Central memory CD8-positive, alpha-beta T cell (primary cell): ENCODE measurements around the gene HES1.

Source experiments
- ATAC-seq: fragments of 150-1000 bp; cut with Tn5 transposase; replicated peaks from 2 replicates; pipeline ENCODE4 v1.10.0; 2022; ENCODE audit warnings: mild to moderate bottlenecking, moderate FRiP score, moderate number of reproducible peaks; ENCODE audit not compliant: poor library complexity, severe bottlenecking; ENCODE audit errors: extremely low read depth
- DNase-seq, 2 donors: peaks; one replicate each; pipeline ENCODE4 v3.0.0; 2021; ENCODE audit warnings: low spot score in 2 of 2
- H3K27ac Mint-ChIP-seq: one replicate; pipeline ENCODE4 v1.8.0; 2022; ENCODE audit warnings: low read depth, mild to moderate bottlenecking, moderate library complexity, mixed read lengths
- H3K27me3 Mint-ChIP-seq: one replicate; pipeline ENCODE4 v1.8.0; 2022; ENCODE audit warnings: mixed read lengths
- H3K36me3 Mint-ChIP-seq: one replicate; pipeline ENCODE4 v1.8.0; 2022; ENCODE audit warnings: mild to moderate bottlenecking, moderate library complexity, mixed read lengths; ENCODE audit not compliant: insufficient read depth
- H3K4me1 Mint-ChIP-seq: one replicate; pipeline ENCODE4 v1.8.0; 2022; ENCODE audit warnings: mixed read lengths
- H3K4me3 Mint-ChIP-seq: one replicate; pipeline ENCODE4 v1.8.0; 2022; ENCODE audit warnings: mild to moderate bottlenecking, moderate library complexity, mixed read lengths
- H3K9me3 Mint-ChIP-seq: one replicate; pipeline ENCODE4 v1.8.0; 2022; ENCODE audit warnings: mixed read lengths

Gene HES1

GRCh38 chr3:194095902-194096301 is 40.0 kb upstream of the HES1 start:
- Mint-ChIP-seq H3K27ac (no peak overlapping the region), H3K36me3 (no peaks in the 10 kb centered on the region), H3K4me3 (no peak overlapping the region), H3K4me1 (no peaks in the 10 kb centered on the region), H3K27me3 (peaks cover 31% of the 10 kb centered on the region), H3K9me3 (no peaks in the 10 kb centered on the region)
- ATAC-seq (no peak), DNase-seq (no peak)

DNA sequence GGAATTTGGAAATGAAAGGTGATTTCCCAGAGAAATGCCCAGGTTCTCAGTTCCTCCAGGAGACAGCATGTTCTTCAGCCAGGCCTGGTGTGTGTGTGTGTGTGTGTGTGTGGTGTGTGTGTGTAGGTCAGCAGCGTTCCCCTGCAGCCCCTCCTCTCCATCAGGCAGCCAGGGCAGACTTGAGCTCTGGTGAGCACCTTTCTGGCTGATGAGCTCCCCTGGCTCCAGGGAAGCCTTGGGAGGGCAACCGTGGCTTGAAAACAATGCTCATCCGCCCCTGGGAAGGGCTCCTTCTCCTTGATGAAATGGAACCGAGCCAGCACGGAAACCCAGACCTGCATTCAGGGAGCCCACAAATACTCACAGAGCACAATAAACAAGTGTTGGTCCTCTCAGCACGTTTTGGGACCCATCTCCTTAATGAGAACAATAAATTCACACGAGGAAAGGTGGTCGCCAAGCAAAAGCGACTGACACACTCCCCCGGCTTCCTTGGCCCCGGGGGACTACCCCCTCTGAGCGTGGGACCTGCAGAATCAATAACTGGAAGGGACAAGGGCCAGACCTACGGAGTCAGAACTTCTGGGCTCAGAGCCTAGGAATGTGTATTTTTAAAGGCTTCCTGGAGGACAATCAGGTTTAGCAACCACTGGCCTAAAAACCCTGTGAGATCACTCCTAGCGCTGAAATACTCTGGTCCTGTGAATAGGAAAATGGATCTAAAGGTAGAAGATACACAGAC is 38.6 kb upstream of the HES1 start:
- no peaks in the 10 kb centered on the region for H3K36me3 Mint-ChIP-seq
- H3K27me3 Mint-ChIP-seq: peaks cover 37% of the 10 kb centered on the region
- H3K4me1 Mint-ChIP-seq: no peaks in the 10 kb centered on the region
- ATAC-seq (no peak), DNase-seq (no peak)
- H3K27ac Mint-ChIP-seq: no peak overlapping the region
- no peak overlapping the region for H3K4me3 Mint-ChIP-seq
- H3K9me3 Mint-ChIP-seq: no peaks in the 10 kb centered on the region

DNA sequence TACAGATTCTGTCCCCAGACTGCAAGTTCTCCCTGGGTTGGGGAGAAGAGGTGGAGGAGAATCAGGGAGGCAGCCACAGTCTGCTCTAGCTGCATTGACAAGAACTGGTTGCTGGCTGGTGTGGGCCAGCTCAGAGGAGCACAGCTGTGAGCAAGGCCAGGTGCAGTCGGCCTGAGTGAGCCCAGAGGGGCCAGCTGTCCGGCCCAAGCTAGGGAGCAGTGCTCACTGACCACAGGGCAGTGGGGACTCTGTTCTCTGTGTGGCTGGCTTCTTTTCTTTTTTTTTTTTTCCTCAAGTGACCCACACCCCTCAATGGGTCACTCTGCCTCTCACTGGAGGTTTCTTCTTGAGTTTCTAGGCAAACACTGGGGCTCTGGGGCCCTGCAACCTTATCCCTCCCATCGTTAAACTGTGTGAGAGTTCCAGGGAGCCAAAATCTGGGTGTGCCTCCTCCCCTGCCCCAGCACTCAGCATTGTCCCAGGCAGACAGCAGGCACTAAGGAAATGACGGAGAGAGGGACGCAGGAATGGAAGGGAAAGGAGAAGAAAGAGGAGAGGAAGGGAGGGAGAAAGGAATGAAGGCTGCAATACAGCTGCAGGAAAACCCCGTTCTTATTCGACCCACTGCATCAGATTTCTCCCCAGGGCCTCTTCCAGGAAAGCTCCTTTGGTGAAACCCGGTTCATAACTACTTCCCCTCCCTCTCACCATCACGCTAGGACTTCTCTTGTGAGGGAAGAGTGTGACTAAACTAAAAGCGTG is 37.7 kb upstream of the HES1 start:
- Mint-ChIP-seq H3K27ac (no peak overlapping the region), H3K27me3 (peaks cover 46% of the 10 kb centered on the region), H3K36me3 (no peaks in the 10 kb centered on the region), H3K9me3 (no peaks in the 10 kb centered on the region), H3K4me3 (no peak overlapping the region), H3K4me1 (peaks cover 1% of the 10 kb centered on the region)
- ATAC-seq (no peak), DNase-seq (no peak)

DNA sequence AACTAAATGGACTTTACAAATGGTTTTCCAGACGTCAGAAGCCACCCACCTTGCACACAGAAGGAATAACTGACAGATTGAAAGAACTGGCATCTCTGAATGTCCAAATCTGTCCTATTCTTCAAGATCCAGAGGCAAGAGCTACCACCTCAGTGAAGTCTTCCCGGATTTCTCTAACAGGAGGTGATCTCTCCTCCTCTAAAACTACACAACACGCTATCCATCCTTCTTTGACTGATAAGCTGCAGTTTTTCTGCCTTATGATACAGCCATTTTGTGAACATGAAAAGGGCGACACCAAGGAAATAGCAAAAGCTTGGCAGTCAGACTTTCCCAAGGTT is 37.1 kb upstream of the HES1 start:
- Mint-ChIP-seq H3K9me3 (no peaks in the 10 kb centered on the region), H3K27me3 (peaks cover 52% of the 10 kb centered on the region), H3K36me3 (no peaks in the 10 kb centered on the region), H3K4me1 (peaks cover 6% of the 10 kb centered on the region), H3K27ac (no peak overlapping the region), H3K4me3 (no peak overlapping the region)
- DNase-seq: no peak
- no peak for ATAC-seq

GRCh38 chr3:194099215-194099614 is 36.7 kb upstream of the HES1 start:
- H3K27me3 Mint-ChIP-seq: peaks cover 55% of the 10 kb centered on the region
- ATAC-seq: no peak
- no peak overlapping the region for H3K4me3 Mint-ChIP-seq
- no peaks in the 10 kb centered on the region for H3K9me3 Mint-ChIP-seq
- H3K36me3 Mint-ChIP-seq: no peaks in the 10 kb centered on the region
- H3K4me1 Mint-ChIP-seq: peaks cover 6% of the 10 kb centered on the region
- no peak overlapping the region for H3K27ac Mint-ChIP-seq
- no peak for DNase-seq

DNA sequence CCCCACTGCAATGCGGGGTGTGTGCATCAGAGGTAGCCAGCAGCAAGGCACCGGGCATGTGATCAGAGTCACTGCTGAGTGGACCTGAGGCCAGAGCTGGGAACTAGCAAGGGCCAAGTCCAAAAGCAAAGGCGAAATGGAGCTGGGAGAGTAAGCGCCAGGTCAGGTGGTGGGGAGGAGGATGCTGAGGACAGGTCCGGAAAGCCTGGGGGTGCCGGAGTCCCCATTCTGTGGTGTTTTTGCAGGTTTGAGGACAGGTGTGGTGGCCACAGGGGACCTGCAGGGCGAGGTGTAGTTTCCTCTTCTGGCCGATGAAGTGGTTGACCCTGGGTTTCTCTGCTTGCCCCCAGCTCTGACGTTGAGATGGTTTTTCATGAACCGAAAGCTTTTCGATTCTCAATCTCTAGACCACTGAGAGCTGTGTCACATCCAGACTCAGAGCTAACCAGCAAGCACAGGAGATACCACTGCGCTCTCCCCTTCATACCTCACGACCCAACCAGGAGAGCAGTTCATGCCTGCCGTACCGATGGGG is 35.0 kb upstream of the HES1 start:
- Mint-ChIP-seq H3K4me1 (peaks cover 6% of the 10 kb centered on the region), H3K27me3 (peaks cover 72% of the 10 kb centered on the region)

GRCh38 chr3:194101592-194102432 is 34.1 kb upstream of the HES1 start:
- H3K9me3 Mint-ChIP-seq: no peaks in the 10 kb centered on the region
- H3K36me3 Mint-ChIP-seq: no peaks in the 10 kb centered on the region
- H3K27ac Mint-ChIP-seq: no peak overlapping the region
- H3K4me1 Mint-ChIP-seq: peaks cover 6% of the 10 kb centered on the region
- DNase-seq (no peak), ATAC-seq (no peak)
- H3K27me3 Mint-ChIP-seq: peaks cover 81% of the 10 kb centered on the region
- H3K4me3 Mint-ChIP-seq: no peak overlapping the region

More for the DNA sequence above, 35.0 kb upstream of the HES1 start:
- no peak overlapping the region for H3K27ac Mint-ChIP-seq
- no peaks in the 10 kb centered on the region for H3K9me3 Mint-ChIP-seq
- DNase-seq (no peak), ATAC-seq (no peak)
- H3K4me3 Mint-ChIP-seq: no peak overlapping the region
- H3K36me3 Mint-ChIP-seq: no peaks in the 10 kb centered on the region

DNA sequence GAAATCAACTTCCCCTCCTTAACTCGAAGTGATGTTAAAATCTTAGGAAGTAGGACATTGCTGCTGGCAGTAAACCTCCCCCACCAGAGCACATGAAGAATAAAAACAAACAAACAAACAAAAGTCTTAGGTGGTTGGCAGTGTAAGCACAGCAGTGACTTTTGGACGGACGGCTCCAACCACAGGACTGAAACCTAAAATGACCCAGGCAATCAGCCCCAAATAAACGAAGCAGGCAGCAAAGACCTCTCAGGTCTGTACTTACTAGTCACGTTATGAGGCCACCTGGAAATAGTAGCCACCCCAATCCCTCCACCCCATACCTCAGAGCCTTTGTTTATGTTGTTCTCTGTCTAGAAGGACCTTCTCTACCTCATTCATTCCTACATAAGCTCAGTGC is 33.5 kb upstream of the HES1 start:
- H3K36me3 Mint-ChIP-seq: peaks cover under 1% of the 10 kb centered on the region
- ATAC-seq (no peak), DNase-seq (no peak)
- H3K9me3 Mint-ChIP-seq: no peaks in the 10 kb centered on the region
- H3K27ac Mint-ChIP-seq: no peak overlapping the region
- no peak overlapping the region for H3K4me3 Mint-ChIP-seq
- peaks cover 87% of the 10 kb centered on the region for H3K27me3 Mint-ChIP-seq
- peaks cover 6% of the 10 kb centered on the region for H3K4me1 Mint-ChIP-seq

DNA sequence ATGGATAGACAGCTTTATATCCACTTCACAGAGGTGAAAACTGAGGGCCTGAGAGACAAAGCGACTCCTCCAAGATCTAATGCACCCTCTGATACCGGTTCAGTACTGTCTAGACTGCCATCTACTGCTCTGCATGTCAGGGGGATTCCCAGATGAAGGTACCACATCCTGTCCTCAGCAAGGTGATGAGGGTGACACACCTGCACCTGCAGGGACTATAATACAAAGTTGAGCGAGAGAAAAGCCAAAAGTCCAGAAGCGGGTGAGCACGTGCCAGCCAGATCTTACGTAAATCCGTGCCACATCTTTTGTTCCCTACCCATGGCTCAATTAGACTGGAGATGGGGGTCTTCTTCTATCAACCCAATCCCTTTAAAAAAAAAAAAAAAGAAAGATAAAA is 32.4 kb upstream of the HES1 start:
- H3K27ac Mint-ChIP-seq: no peak overlapping the region
- no peaks in the 10 kb centered on the region for H3K9me3 Mint-ChIP-seq
- H3K4me1 Mint-ChIP-seq: peaks cover 6% of the 10 kb centered on the region
- H3K27me3 Mint-ChIP-seq: peaks cover 89% of the 10 kb centered on the region
- peak; percentile 72 for ATAC-seq
- no peak overlapping the region for H3K4me3 Mint-ChIP-seq
- peaks cover 2% of the 10 kb centered on the region for H3K36me3 Mint-ChIP-seq
- DNase-seq: no peak

- H3K36me3 Mint-ChIP-seq: peaks cover 2% of the 10 kb centered on the region
- H3K4me3 Mint-ChIP-seq: no peak overlapping the region
- peaks cover 88% of the 10 kb centered on the region for H3K27me3 Mint-ChIP-seq
- no peaks in the 10 kb centered on the region for H3K9me3 Mint-ChIP-seq
- peaks cover 6% of the 10 kb centered on the region for H3K4me1 Mint-ChIP-seq
- ATAC-seq: peak; percentile 38
- DNase-seq: no peak
- no peak overlapping the region for H3K27ac Mint-ChIP-seq
Observed at GRCh38 chr3:194103983-194104751, 31.8 kb upstream of the HES1 start.

DNA sequence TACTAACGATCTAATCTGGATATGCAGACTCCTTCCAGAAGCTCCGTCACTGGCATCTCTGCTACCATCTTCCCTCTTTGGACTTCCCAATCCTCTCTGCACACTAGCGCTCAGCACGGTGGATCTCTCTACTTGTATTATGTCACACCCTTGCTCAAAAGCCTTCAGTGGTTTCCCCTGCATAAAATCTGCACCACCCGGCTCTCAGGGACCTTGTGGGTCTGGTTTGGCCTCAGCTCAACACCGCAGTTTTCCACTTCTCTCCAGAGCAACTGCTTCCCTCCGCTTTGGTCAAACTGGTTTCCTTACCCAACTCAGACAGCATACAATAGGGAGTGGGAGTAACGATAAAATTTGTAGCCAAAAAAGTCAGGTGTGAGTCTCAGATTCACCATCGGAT is 30.7 kb upstream of the HES1 start:
- Mint-ChIP-seq H3K36me3 (peaks cover 2% of the 10 kb centered on the region), H3K4me1 (peaks cover 6% of the 10 kb centered on the region), H3K27me3 (peaks cover 83% of the 10 kb centered on the region), H3K9me3 (no peaks in the 10 kb centered on the region), H3K4me3 (no peak overlapping the region), H3K27ac (no peak overlapping the region)
- DNase-seq (no peak), ATAC-seq (no peak)

DNA sequence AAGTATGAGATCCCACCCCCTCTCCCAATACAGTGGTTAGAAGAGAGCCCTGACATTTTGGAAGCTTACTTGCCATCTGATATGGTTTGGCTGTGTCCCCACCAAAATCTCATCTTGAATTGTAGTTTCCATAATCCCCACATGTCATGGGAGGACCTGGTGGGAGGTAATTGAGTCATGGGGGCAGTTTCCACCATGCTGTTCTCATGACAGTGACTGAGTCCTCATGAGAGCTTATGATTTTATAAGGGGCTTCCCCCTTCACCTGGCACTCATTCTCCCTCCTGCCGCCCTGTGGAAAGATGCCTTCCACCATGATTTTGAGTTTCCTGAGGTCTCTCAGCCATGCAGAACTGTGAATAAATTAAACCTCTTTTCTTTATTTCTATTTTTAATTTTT is 28.8 kb upstream of the HES1 start:
- Mint-ChIP-seq H3K9me3 (no peaks in the 10 kb centered on the region), H3K27me3 (peaks cover 72% of the 10 kb centered on the region), H3K27ac (no peak overlapping the region), H3K36me3 (peaks cover 2% of the 10 kb centered on the region), H3K4me1 (peaks cover 6% of the 10 kb centered on the region), H3K4me3 (no peak overlapping the region)
- DNase-seq (no peak), ATAC-seq (no peak)
